Pancreas (tissue), 10 donors: Measurements from ENCODE around the gene ITPK1. TPM values are rescaled to one million over a fixed set of nuclear protein-coding genes. Genes with fewer than 3 reads are reported as not detected.

Experiments
- ATAC-seq, 4 donors: fragments of 200-7000 bp; cut with Tn5 transposase; one replicate each; pipeline versions ENCODE4 v1.8.0 to v1.9.1; 2020; ENCODE audit warnings: mild to moderate bottlenecking in 4 of 4, moderate library complexity in 4 of 4
- DNase-seq, 6 donors: peaks; one replicate each; pipeline ENCODE4 v3.0.0-alpha.2; 2020
- FAIRE-seq: peaks from 2 replicates; lab custom pipeline; 2012; peaks lifted over from hg19 to GRCh38; lab: Jason Lieb, UNC
- H3K27ac ChIP-seq, 4 donors: fragments of 200-600 bp; sonication (generic); 1 replicate in 3 of 4; 2 replicates in 1 of 4; pipeline versions ENCODE4 v1.5.0 to v1.8.0; 2020
- H3K27me3 ChIP-seq, 4 donors: fragments of 200-600 bp; one replicate each; pipeline ENCODE4 v1.8.0; 2021
- H3K36me3 ChIP-seq, 3 donors: fragments of 200-600 bp; sonication (generic) in 1 of 3; one replicate each; pipeline versions ENCODE4 v1.5.0 to v1.8.0; 2020 to 2021
- H3K4me1 ChIP-seq, 3 donors: fragments of 200-600 bp; one replicate each; pipeline ENCODE4 v1.8.0; 2021
- H3K4me3 ChIP-seq, 4 donors: fragments of 200-600 bp; sonication (generic) in 2 of 4; one replicate each; pipeline versions ENCODE4 v1.5.0 to v1.8.0; 2020 to 2021
- H3K9me3 ChIP-seq, 4 donors: fragments of 200-600 bp; one replicate each; pipeline ENCODE4 v1.8.0; 2021
- WGBS, 2 donors: extraction: QIAGEN DNeasy Blood & Tissue Kit; methylation state at CpG; one replicate each; pipeline ENCODE4 v1.1.7; 2013; 5-methylcytosine and 5-hydroxymethylcytosine counted together
- intact Hi-C, 3 donors: fragments of 100-400 bp; cut with DNase I; formaldehyde crosslinking; loops; one replicate each; pipeline versions ENCODE4 v1.11.1 to v1.14.2; 2022
- polyA plus RNA-seq, 2 donors: library from polyadenylated mRNA; stranded (reverse); fragments of 200-250 nt; gene quantifications; one replicate each; pipeline ENCODE4 v1.2.3, GENCODE V29; 2013
- total RNA-seq, 6 donors: library from RNA; stranded (reverse); fragmentation: NEBNext Ultra II Directional in 4 of 6; extraction: Animal tissue kit (Norgen Biotek cat#: 25700) in 4 of 6; gene quantifications; one replicate each; pipeline versions ENCODE4 v1.2.1 to v1.2.4, GENCODE V29; 2021 to 2023
- TF ChIP-seq, protein P1 (sequence below), 4 donors: fragments of 200-600 bp; sonication (generic) in 3 of 4; IDR thresholded peaks; one replicate each; pipeline versions ENCODE4 v1.5.0 to v1.8.0; 2021; ENCODE audit warnings: antibody characterized with exemption in 4 of 4
- donor health status: healthy with polysubstance abuse.
- donor health status: DM: no; HTN: no; CAD: no; lungs with moderate emphysema.
- donor health status: DM: no; HTN: no; CAD: no.
- donor health status: control.
- donor health status: control.
- donor health status: Bipolar disorder and iron deficiency.
- donor health status: DM: yes; HTN: yes; CAD: no.
- donor health status: DM: no; HTN: no; CAD: no.
- donor health status: DM: no; HTN: no; CAD: no.
- donor health status: DM: yes; HTN: yes; CAD: no.

The ITPK1 gene
- total and polyA plus RNA-seq, 8 donors = 23.2 to 38.3 (median 33.0) TPM

- peaks cover 0 to 12% (median 10%) of the 10 kb centered on the region in 3 donors for H3K4me1 ChIP-seq
- intact Hi-C loops = no loop called here
- H3K4me3 ChIP-seq = no peak overlapping the region
- no peak overlapping the region for H3K27ac ChIP-seq
- no peak for FAIRE-seq
- ATAC-seq = no peak
- TF ChIP-seq, protein P1, sequence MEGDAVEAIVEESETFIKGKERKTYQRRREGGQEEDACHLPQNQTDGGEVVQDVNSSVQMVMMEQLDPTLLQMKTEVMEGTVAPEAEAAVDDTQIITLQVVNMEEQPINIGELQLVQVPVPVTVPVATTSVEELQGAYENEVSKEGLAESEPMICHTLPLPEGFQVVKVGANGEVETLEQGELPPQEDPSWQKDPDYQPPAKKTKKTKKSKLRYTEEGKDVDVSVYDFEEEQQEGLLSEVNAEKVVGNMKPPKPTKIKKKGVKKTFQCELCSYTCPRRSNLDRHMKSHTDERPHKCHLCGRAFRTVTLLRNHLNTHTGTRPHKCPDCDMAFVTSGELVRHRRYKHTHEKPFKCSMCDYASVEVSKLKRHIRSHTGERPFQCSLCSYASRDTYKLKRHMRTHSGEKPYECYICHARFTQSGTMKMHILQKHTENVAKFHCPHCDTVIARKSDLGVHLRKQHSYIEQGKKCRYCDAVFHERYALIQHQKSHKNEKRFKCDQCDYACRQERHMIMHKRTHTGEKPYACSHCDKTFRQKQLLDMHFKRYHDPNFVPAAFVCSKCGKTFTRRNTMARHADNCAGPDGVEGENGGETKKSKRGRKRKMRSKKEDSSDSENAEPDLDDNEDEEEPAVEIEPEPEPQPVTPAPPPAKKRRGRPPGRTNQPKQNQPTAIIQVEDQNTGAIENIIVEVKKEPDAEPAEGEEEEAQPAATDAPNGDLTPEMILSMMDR (IDR thresholded peaks at IDR 0.05) = no peak
- no peaks in the 10 kb centered on the region for H3K9me3 ChIP-seq
- 76 to 81% methylated on average over 8 of the region's 8 CpGs for WGBS, 2 donors
- peak in 2 of 6 donors; percentile 21 to 36 for DNase-seq
- no peaks in the 10 kb centered on the region for H3K36me3 ChIP-seq
- H3K27me3 ChIP-seq = no peaks in the 10 kb centered on the region
These were observed 109.9 kb downstream of the ITPK1 start for GRCh38 chr14:93005838-93006237.

- H3K9me3 ChIP-seq = no peaks in the 10 kb centered on the region
- peak; percentile 64 to 89 (median 76) for ATAC-seq
- intact Hi-C loops = no loop called here
- H3K36me3 ChIP-seq = no peaks in the 10 kb centered on the region
- TF ChIP-seq, protein P1 (IDR thresholded peaks at IDR 0.05) = no peak
- DNase-seq = peak in 5 of 6 donors; percentile 51 to 67 (median 52)
- no peaks in the 10 kb centered on the region for H3K27me3 ChIP-seq
- FAIRE-seq = no peak
- H3K27ac ChIP-seq = no peak overlapping the region
- 44 to 52% methylated on average over 7 of the region's 7 CpGs for WGBS, 2 donors
- no peak overlapping the region for H3K4me3 ChIP-seq
- H3K4me1 ChIP-seq = peaks cover 0 to 12% (median 10%) of the 10 kb centered on the region in 3 donors
These were observed 110.5 kb downstream of the ITPK1 start for GRCh38 chr14:93005135-93005813.

GRCh38 chr14:93004699-93005082 lies 111.0 kb downstream of the ITPK1 start:
- ATAC-seq (no peak), FAIRE-seq (no peak), DNase-seq (peak in 2 of 6 donors; percentile 12 to 38)
- intact Hi-C loops = no loop called here
- TF ChIP-seq, protein P1 (IDR thresholded peaks at IDR 0.05) = no peak
- Histone ChIP-seq H3K36me3 (no peaks in the 10 kb centered on the region), H3K4me3 (no peak overlapping the region), H3K9me3 (no peaks in the 10 kb centered on the region), H3K27ac (no peak overlapping the region), H3K27me3 (no peaks in the 10 kb centered on the region), H3K4me1 (peaks cover 0 to 12% (median 10%) of the 10 kb centered on the region in 3 donors)
- 95 to 98% methylated on average over 7 of the region's 7 CpGs for WGBS, 2 donors

DNA sequence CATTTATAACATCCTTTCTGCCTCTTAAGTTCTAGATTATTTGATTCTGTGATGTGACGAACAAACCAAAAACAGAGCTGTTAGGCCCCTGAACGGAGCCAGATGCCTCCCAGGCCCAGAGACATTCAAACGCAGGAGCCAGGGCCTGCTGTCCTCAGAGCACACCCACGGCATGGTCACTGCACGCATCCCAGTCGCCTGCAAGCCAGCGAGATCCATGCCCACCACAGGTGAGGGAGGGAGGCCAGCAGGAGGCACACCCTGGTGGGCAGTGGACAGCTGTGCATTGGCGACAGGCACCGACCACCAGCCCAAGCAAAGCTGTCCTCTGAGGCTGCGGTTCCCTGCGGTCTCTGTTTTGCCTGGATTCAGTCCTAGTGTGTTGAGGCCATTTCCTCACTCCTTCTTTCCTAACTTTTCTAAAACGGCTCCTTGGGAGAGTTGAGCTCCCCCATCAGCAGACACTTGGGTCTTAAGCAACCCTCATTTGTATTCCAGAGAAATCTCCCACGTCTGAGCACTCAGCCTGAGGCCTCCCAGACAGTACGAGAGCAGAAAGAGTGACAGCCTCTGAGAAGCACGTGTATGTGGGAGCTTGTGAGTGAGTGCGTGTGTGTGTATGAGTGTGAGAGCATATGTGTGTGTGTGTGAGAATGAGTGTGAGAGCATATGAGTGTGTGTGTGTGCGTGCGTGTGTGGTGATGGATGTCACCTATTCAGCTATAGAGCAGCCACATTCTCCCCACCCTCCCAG lies 111.6 kb downstream of the ITPK1 start:
- ATAC-seq = no peak
- H3K27me3 ChIP-seq = no peaks in the 10 kb centered on the region
- no peak for FAIRE-seq
- intact Hi-C loops = no loop called here
- H3K27ac ChIP-seq = no peak overlapping the region
- TF ChIP-seq, protein P1 (IDR thresholded peaks at IDR 0.05) = no peak
- no peaks in the 10 kb centered on the region for H3K36me3 ChIP-seq
- no peak overlapping the region for H3K4me3 ChIP-seq
- DNase-seq = peak in 2 of 6 donors; percentile 6 to 34
- WGBS, 2 donors = 94% methylated on average over 18 of the region's 18 CpGs
- peaks cover 0 to 12% (median 10%) of the 10 kb centered on the region in 3 donors for H3K4me1 ChIP-seq
- no peaks in the 10 kb centered on the region for H3K9me3 ChIP-seq
